IgD-negative memory B cell (primary cell): ENCODE data around the gene FBXO46. TPM values are rescaled to one million over a fixed set of nuclear protein-coding genes. Genes with fewer than 3 reads are reported as not detected.

Source experiments
- H3K27ac Mint-ChIP-seq, 3 donors: one replicate each; pipeline ENCODE4 v1.8.0; 2020 to 2022; ENCODE audit warnings: mild to moderate bottlenecking in 3 of 3, mixed read lengths in 3 of 3, moderate library complexity in 1 of 3
- H3K27me3 Mint-ChIP-seq: one replicate; pipeline ENCODE4 v1.8.0; 2021; ENCODE audit warnings: mixed read lengths
- H3K36me3 Mint-ChIP-seq: one replicate; pipeline ENCODE4 v1.8.0; 2020; ENCODE audit warnings: mild to moderate bottlenecking, mixed read lengths
- H3K4me1 Mint-ChIP-seq, 3 donors: one replicate each; pipeline ENCODE4 v1.8.0; 2020 to 2022; ENCODE audit warnings: mixed read lengths in 3 of 3, mild to moderate bottlenecking in 1 of 3
- H3K4me3 Mint-ChIP-seq, 4 donors: one replicate each; pipeline ENCODE4 v1.8.0; 2020 to 2022; ENCODE audit warnings: mild to moderate bottlenecking in 4 of 4, mixed read lengths in 4 of 4, moderate library complexity in 3 of 4
- H3K9me3 Mint-ChIP-seq, 3 donors: one replicate each; pipeline ENCODE4 v1.8.0; 2020 to 2021; ENCODE audit warnings: mixed read lengths in 3 of 3, mild to moderate bottlenecking in 1 of 3
- polyA plus RNA-seq: library from polyadenylated mRNA; unstranded; fragments of 300-500 nt; fragmentation: Illumina TruSeq; gene quantifications from one replicate; pipeline ENCODE4 v1.2.3, GENCODE V29; 2021

Gene FBXO46
- polyA plus RNA-seq, 1 donor from 2014 or later: 23.7 TPM

DNA sequence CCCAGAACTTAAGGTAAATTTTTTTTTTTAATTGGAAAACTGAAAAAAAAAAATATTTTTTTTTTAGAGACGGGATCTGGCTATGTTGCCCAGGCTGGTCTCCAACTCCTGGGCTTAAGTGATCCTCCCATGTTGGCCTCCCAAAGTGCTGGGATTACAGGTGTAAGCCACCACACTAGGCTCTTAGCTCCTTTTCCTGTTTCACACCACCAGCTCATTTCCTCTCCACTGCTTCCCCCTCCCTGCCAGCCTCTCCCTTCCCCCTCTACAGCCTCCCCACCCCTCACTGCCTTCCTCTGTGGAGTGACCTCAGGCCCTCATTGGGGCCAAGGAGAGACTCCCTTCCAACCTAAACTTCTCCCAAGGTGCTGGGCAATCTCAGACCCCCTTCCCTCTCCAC lies 66.9 kb downstream of the FBXO46 start:
- H3K36me3 Mint-ChIP-seq: no peaks in the 10 kb centered on the region
- no peak overlapping the region for H3K27ac Mint-ChIP-seq
- H3K4me3 Mint-ChIP-seq: no peak overlapping the region
- H3K9me3 Mint-ChIP-seq: peaks cover 0 to 1% (median 0%) of the 10 kb centered on the region in 3 donors
- peaks cover 12 to 15% (median 13%) of the 10 kb centered on the region in 3 donors for H3K4me1 Mint-ChIP-seq
- peaks cover 18% of the 10 kb centered on the region for H3K27me3 Mint-ChIP-seq

DNA sequence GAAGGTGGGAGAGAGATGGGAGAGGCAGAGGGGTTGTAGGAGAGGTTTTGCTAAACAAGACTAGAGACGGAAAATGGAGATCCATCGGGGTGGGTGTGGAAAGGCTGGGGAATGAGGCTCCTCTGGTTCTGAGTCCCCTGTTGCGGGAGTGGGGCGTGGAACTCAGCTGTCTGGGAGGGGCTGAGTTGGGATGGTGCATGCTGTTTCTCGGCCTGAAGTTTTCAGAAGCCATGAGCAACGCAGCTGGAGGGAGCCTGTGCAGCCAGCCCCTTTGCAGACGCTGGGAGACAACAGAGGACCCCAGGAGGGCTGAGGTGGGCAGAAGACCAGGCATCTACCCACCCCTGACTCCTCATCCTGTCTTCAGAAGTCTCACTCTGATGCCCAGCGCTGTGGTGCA lies 70.1 kb downstream of the FBXO46 start:
- no peak overlapping the region for H3K4me3 Mint-ChIP-seq
- peaks cover 6% of the 10 kb centered on the region for H3K27me3 Mint-ChIP-seq
- H3K9me3 Mint-ChIP-seq: peaks cover 0 to 1% (median 0%) of the 10 kb centered on the region in 3 donors
- peaks cover 0 to 5% (median 0%) of the 10 kb centered on the region in 3 donors for H3K4me1 Mint-ChIP-seq
- peak overlapping the region in 1 of 3 donors; percentile 57 for H3K27ac Mint-ChIP-seq
- H3K36me3 Mint-ChIP-seq: no peaks in the 10 kb centered on the region

Other genes with a start within 250 kb of the FBXO46 start
- 0.71 TPM for gene RTN2, start 233.8 kb downstream of the FBXO46 start, polyA plus RNA-seq
- gene PPM1N, start 232.5 kb downstream of the FBXO46 start, polyA plus RNA-seq: 4.0 TPM
- 111 TPM for gene VASP, start 223.4 kb downstream of the FBXO46 start, polyA plus RNA-seq
- gene OPA3, start 146.1 kb downstream of the FBXO46 start, polyA plus RNA-seq: 19.9 TPM
- gene GPR4, start 128.7 kb downstream of the FBXO46 start, polyA plus RNA-seq: not detected
- gene EML2, start 91.5 kb downstream of the FBXO46 start, polyA plus RNA-seq: 18.5 TPM
- gene GIPR, start 62.7 kb downstream of the FBXO46 start, polyA plus RNA-seq: not detected
- gene SNRPD2, start 38.9 kb downstream of the FBXO46 start, polyA plus RNA-seq: 841 TPM
- gene QPCTL, start 38.2 kb downstream of the FBXO46 start, polyA plus RNA-seq: 2.7 TPM
- not detected for gene MEIOSIN, start 2.5 kb upstream of the FBXO46 start, polyA plus RNA-seq
- gene SIX5, start 38.4 kb upstream of the FBXO46 start, polyA plus RNA-seq: 0.41 TPM
- gene DMPK, start 51.6 kb upstream of the FBXO46 start, polyA plus RNA-seq: 1.6 TPM
- 16.7 TPM for gene DMWD, start 61.9 kb upstream of the FBXO46 start, polyA plus RNA-seq
- gene RSPH6A, start 84.4 kb upstream of the FBXO46 start, polyA plus RNA-seq: not detected
- gene SYMPK, start 132.3 kb upstream of the FBXO46 start, polyA plus RNA-seq: 26.8 TPM
- not detected for gene FOXA3, start 133.4 kb upstream of the FBXO46 start, polyA plus RNA-seq
- 10.0 TPM for gene IRF2BP1, start 155.2 kb upstream of the FBXO46 start, polyA plus RNA-seq
- gene MYPOP, start 171.7 kb upstream of the FBXO46 start, polyA plus RNA-seq: 0.70 TPM
- not detected for gene NANOS2, start 183.9 kb upstream of the FBXO46 start, polyA plus RNA-seq
- not detected for gene NOVA2, start 243.0 kb upstream of the FBXO46 start, polyA plus RNA-seq